Peyer's patch (tissue), 4 donors: ENCODE results near the gene ZNF605. TPM values are rescaled to one million over a fixed set of nuclear protein-coding genes. Genes with fewer than 3 reads are reported as not detected.
"Not testable (repeated sequence)": the region's sequence is repeated elsewhere in the genome, so short reads cannot be mapped to it uniquely, and the experiment has no call there.

Experiments used
- DNase-seq, 3 donors: peaks; one replicate each; pipeline ENCODE4 v3.0.0-alpha.2; 2017 to 2019
- H3K27ac ChIP-seq, 4 donors: fragments of 200-600 bp; sonication (generic); one replicate each; pipeline ENCODE4 v1.5.1; 2016 to 2019
- H3K27me3 ChIP-seq, 2 donors: fragments of 200-600 bp; sonication (generic); one replicate each; pipeline ENCODE4 v1.5.1; 2019
- H3K36me3 ChIP-seq, 3 donors: fragments of 200-600 bp; sonication (generic); one replicate each; pipeline ENCODE4 v1.5.1; 2016 to 2019
- H3K4me1 ChIP-seq, 4 donors: fragments of 200-600 bp; sonication (generic); one replicate each; pipeline ENCODE4 v1.5.1; 2016 to 2019
- H3K4me3 ChIP-seq, 4 donors: fragments of 200-600 bp; sonication (generic); 1 replicate in 3 of 4; 2 replicates in 1 of 4; pipeline ENCODE4 v1.5.1; 2016 to 2019; ENCODE audit warnings: mild to moderate bottlenecking in 1 of 4
- H3K9me3 ChIP-seq, 4 donors: fragments of 200-600 bp; sonication (generic); one replicate each; pipeline ENCODE4 v1.5.1; 2016 to 2019; ENCODE audit warnings: mild to moderate bottlenecking in 1 of 4
- POLR2A ChIP-seq, 2 donors: fragments of 450-650 bp; IDR thresholded peaks; one replicate each; pipeline ENCODE4 v1.5.1; 2017; ENCODE audit warnings: antibody characterized with exemption in 2 of 2, mild to moderate bottlenecking in 2 of 2, moderate library complexity in 2 of 2
- total RNA-seq, 4 donors: library from RNA; depleted of rRNA; stranded (reverse); fragments of >200 nt; gene quantifications; one replicate each; pipeline ENCODE4 v1.1.0, GENCODE V29; 2016
- TF ChIP-seq, protein P1 (sequence below), 6 experiments: fragments of 450-650 bp in 4 of 6; fragments of 200-600 bp in 2 of 6; sonication (generic) in 1 of 6; IDR thresholded peaks; one replicate each; pipeline ENCODE4 v1.5.1; 2017 to 2019; ENCODE audit warnings: antibody characterized with exemption in 6 of 6, mild to moderate bottlenecking in 3 of 6, moderate library complexity in 1 of 6

Gene ZNF605
- 10 to 100 TPM in 2 of 4 donors, 1 to 10 TPM in 2; 6.3 to 19.0 (median 12.5) TPM for total RNA-seq

DNA sequence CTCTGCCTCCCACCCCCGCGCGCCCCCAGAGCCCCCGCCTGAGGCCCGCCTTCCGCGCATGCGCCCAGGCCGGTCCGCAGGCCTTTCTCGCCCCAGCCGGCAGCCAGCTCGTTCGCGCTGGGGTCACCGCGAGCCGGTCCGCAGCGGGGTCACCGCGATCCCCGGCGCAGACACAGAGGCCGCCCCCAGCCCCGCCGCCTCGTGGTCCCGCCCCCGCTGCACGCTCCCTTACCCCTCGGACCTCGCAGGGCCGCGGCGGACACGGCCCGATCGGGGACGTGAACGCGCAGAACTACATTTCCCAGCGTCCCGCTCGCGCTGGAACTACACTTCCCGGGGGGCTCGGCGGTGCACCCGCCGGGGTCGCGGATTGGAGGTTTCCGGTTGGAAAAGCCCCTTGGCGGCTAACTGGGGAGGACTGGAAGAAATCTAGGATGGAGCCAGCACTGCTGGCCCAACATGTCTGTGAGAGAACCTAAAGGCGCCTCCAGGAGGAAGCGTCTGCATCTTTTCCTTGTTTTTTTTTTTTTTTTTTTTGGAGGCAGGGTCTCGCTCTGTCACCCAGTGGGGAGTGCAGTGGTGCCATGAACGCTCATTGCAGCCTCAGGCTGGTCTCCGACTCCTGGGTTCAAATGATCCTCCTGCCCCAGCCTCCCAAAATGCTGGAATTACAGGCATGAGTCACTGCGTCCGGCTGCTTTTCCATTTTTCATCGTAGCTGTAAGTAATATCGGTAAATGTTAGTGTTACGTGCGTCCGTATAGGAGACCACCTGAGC, at the start of gene ZNF605:
TSS of gene ZNF605 (minus strand) at position 296 of the 778 bp plus-strand sequence. CDS start 10,671 bp downstream, outside the sequence.
- peak; percentile 79 to 91 (median 87) for DNase-seq
- Histone ChIP-seq H3K27me3 (no peaks in the 10 kb centered on the region), H3K36me3 (no peaks in the 10 kb centered on the region), H3K4me3 (peak within 1 kb of the TSS; percentile 57 to 91 (median 87)), H3K9me3 (peaks cover 0 to 31% (median 0%) of the 10 kb centered on the region in 4 donors), H3K27ac (peak within 1 kb of the TSS; percentile 78 to 85 (median 82)), H3K4me1 (peaks cover 0 to 17% (median 4%) of the 10 kb centered on the region in 4 donors)
- TF ChIP-seq POLR2A (IDR thresholded peaks at IDR 0.05) = peak in 1 of 2 donors; percentile 15
- TF ChIP-seq, protein P1, sequence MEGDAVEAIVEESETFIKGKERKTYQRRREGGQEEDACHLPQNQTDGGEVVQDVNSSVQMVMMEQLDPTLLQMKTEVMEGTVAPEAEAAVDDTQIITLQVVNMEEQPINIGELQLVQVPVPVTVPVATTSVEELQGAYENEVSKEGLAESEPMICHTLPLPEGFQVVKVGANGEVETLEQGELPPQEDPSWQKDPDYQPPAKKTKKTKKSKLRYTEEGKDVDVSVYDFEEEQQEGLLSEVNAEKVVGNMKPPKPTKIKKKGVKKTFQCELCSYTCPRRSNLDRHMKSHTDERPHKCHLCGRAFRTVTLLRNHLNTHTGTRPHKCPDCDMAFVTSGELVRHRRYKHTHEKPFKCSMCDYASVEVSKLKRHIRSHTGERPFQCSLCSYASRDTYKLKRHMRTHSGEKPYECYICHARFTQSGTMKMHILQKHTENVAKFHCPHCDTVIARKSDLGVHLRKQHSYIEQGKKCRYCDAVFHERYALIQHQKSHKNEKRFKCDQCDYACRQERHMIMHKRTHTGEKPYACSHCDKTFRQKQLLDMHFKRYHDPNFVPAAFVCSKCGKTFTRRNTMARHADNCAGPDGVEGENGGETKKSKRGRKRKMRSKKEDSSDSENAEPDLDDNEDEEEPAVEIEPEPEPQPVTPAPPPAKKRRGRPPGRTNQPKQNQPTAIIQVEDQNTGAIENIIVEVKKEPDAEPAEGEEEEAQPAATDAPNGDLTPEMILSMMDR (IDR thresholded peaks at IDR 0.05) = no peak

DNA sequence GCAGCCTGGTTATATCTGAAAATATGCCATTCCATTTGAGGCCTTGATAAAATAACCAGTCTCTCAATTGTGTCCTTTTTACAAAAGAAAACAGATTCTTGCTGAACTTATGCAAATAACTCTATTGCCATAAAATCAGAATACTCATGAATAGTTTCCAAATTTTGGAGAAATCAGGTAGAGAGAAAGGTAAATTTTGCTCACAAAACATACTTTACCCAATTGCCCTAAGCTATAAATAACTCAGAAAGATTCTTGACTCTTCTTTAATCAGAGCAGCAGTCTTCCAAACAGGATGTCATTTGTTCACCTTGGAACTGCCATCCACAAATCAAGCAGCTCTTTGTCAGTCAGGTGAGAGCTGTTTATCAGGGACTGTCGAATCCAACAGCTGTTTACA, 42.6 kb upstream of the ZNF605 start:
- Histone ChIP-seq H3K4me1 (no peaks in the 10 kb centered on the region), H3K27me3 (no peaks in the 10 kb centered on the region), H3K27ac (no peak overlapping the region), H3K4me3 (no peak overlapping the region), H3K36me3 (peaks cover 0 to 13% (median 0%) of the 10 kb centered on the region in 3 donors), H3K9me3 (peaks cover 0 to 87% (median 23%) of the 10 kb centered on the region in 4 donors)
- TF ChIP-seq POLR2A (IDR thresholded peaks at IDR 0.05) = no peak
- TF ChIP-seq, protein P1 (IDR thresholded peaks at IDR 0.05) = no peak
- no peak for DNase-seq

DNA sequence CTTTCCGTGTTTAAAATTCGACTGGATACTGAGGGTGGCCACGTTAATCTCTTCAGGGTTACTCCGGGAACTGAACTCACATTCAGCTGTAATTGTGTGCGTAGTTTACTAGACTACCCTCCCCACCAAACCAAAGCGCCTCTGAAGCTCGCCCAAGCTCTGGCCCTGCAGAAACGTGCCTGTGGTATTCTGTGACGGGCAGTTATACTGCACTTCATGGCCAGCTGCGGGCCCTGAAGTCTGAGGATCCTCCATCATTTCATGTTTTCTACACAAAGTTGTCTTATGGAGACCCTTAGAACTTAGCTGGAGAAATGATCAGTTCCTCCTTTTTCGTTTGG, 30.7 kb upstream of the ZNF605 start:
- no peak for DNase-seq
- H3K4me1 ChIP-seq = peaks cover 0 to 12% (median 2%) of the 10 kb centered on the region in 4 donors
- H3K27ac ChIP-seq = peak overlapping the region; percentile 75 to 88 (median 81)
- peaks cover 0 to 22% (median 0%) of the 10 kb centered on the region in 3 donors for H3K36me3 ChIP-seq
- no peaks in the 10 kb centered on the region for H3K27me3 ChIP-seq
- TF ChIP-seq, protein P1 (IDR thresholded peaks at IDR 0.05) = no peak
- TF ChIP-seq POLR2A (IDR thresholded peaks at IDR 0.05) = no peak
- peaks cover 0 to 27% (median 0%) of the 10 kb centered on the region in 4 donors for H3K9me3 ChIP-seq
- peak overlapping the region; percentile 66 to 95 (median 79) for H3K4me3 ChIP-seq

DNA sequence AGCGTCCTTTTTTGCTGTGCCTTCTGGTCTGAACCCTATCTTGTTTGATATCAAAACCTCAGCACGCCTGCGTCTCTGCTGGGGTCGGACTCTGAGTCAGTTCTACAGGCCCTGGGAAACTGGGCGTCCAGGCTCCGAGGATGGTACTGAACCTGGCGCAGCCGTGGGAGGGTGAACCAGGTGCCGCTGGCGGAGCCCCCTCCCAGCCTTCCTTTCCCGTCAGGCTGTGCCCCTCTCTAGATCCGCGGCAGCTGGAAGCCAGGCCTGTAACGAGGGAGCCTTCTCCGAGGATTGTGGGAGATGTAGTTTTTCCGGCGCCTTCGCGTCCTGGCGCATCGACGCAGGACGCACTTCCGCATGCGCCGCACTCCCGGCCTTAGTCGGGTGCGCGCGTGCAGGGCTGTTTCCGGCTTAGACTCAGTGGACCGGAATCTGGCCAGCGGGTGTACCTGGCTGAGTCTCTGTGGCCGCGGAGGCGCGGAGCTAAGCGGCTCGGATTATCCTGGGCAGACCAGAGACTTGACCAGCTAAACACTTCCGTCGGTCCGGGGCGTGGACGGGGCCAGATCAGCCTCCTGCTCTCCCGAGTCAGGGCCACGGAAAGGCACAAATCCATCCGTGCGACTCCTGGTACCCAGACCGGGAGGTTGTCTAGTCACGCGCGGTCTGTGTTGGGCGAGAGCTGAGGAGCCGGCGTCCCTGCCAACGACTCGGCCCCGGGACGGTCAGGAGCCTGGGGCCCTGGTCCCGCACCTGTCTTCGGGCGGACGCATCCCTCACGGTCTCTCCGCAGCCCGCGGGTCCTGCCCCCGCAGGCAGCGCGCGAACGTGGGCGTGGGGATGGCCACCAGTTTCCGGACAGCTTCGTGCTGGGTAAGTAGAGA, 30.1 kb upstream of the ZNF605 start, which contains the start of gene ZNF26:
TSS of gene ZNF26 (plus strand) at position 367 of the 884 bp plus-strand sequence. CDS start at position 841, 474 bp downstream.
- H3K9me3 ChIP-seq = peaks cover 0 to 22% (median 0%) of the 10 kb centered on the region in 4 donors
- peaks cover 0 to 18% (median 0%) of the 10 kb centered on the region in 3 donors for H3K36me3 ChIP-seq
- H3K27me3 ChIP-seq = no peaks in the 10 kb centered on the region
- peak within 1 kb of the TSS; percentile 75 to 88 (median 81) for H3K27ac ChIP-seq
- TF ChIP-seq, protein P1 (IDR thresholded peaks at IDR 0.05) = no peak
- TF ChIP-seq POLR2A (IDR thresholded peaks at IDR 0.05) = peak; percentile 32 to 53
- H3K4me3 ChIP-seq = peak within 1 kb of the TSS; percentile 66 to 95 (median 79)
- DNase-seq = peak; percentile 91 to 96 (median 92)
- H3K4me1 ChIP-seq = peaks cover 0 to 12% (median 2%) of the 10 kb centered on the region in 4 donors

DNA sequence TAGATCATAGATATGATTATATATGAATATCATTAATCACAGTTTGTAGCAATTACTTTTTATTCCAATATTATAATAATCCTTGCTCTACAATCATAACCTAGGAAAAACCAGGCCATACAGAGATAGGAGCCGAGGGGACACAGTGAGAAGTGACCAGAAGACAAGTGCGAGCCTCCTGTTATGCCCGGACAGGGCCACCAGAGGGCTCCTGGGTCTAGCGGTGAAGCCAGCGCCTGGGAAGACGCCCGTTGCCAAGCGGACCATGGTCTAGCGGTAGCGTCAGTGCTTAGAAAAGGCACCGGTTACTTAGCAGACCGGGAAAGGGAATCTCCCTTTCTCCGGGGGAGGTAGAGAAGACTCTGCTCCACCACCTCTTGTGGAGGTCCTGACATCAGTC, 20.8 kb upstream of the ZNF605 start:
- H3K4me3 ChIP-seq, DNase-seq, H3K4me1 ChIP-seq, H3K36me3 ChIP-seq, H3K27me3 ChIP-seq, H3K27ac ChIP-seq: not testable (repeated sequence)
- peaks cover 0 to 13% (median 0%) of the 10 kb centered on the region in 4 donors for H3K9me3 ChIP-seq
- TF ChIP-seq, protein P1 (IDR thresholded peaks at IDR 0.05) = peak in 2 of 6 experiments; percentile 6 to 10
